NB4 (cell line): ENCODE results near the gene NKG7.
A peak's percentile ranks its signal among the peaks of the same experiment; 100 is the strongest.
"Not testable (repeated sequence)": the region's sequence is repeated elsewhere in the genome, so short reads cannot be mapped to it uniquely, and the experiment has no call there.

Experiments used
- DNase-seq: peaks from one replicate; pipeline ENCODE4 v3.0.0; 2010; ENCODE audit warnings: low read depth
- H3K4me3 ChIP-seq: one replicate; pipeline ENCODE4 v1.5.1; 2011; ENCODE audit warnings: mild to moderate bottlenecking, low read depth, low read length, moderate library complexity
- MYC ChIP-seq: IDR thresholded peaks from 2 replicates; pipeline ENCODE4 v1.6.1; 2011; ENCODE audit warnings: low read depth, low read length
- POLR2A ChIP-seq: IDR thresholded peaks from 2 replicates; pipeline ENCODE4 v1.6.1; 2011; ENCODE audit warnings: mild to moderate bottlenecking; ENCODE audit not compliant: insufficient read length; ENCODE audit errors: extremely low read depth
- TF ChIP-seq, protein P1 (sequence below): IDR thresholded peaks from one replicate; pipeline ENCODE4 v1.5.1; 2012; ENCODE audit warnings: low read depth, low read length
- TF ChIP-seq, protein P2 (sequence below): IDR thresholded peaks from 2 replicates; pipeline ENCODE4 v1.6.1; 2011; ENCODE audit warnings: low read depth, low read length

Gene NKG7

GRCh38 chr19:51402117-51402516 is 29.7 kb upstream of the NKG7 start:
- no peak overlapping the region for H3K4me3 ChIP-seq
- no peak for DNase-seq
- TF ChIP-seq, protein P1, sequence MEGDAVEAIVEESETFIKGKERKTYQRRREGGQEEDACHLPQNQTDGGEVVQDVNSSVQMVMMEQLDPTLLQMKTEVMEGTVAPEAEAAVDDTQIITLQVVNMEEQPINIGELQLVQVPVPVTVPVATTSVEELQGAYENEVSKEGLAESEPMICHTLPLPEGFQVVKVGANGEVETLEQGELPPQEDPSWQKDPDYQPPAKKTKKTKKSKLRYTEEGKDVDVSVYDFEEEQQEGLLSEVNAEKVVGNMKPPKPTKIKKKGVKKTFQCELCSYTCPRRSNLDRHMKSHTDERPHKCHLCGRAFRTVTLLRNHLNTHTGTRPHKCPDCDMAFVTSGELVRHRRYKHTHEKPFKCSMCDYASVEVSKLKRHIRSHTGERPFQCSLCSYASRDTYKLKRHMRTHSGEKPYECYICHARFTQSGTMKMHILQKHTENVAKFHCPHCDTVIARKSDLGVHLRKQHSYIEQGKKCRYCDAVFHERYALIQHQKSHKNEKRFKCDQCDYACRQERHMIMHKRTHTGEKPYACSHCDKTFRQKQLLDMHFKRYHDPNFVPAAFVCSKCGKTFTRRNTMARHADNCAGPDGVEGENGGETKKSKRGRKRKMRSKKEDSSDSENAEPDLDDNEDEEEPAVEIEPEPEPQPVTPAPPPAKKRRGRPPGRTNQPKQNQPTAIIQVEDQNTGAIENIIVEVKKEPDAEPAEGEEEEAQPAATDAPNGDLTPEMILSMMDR = no peak
- TF ChIP-seq, protein P2, sequence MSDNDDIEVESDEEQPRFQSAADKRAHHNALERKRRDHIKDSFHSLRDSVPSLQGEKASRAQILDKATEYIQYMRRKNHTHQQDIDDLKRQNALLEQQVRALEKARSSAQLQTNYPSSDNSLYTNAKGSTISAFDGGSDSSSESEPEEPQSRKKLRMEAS = no peak
- TF ChIP-seq POLR2A (no peak), MYC (no peak)

- not testable (repeated sequence) for H3K4me3 ChIP-seq, DNase-seq
Measured at GRCh38 chr19:51399936-51400335, 27.5 kb upstream of the NKG7 start.

GRCh38 chr19:51399231-51399630 is 26.8 kb upstream of the NKG7 start:
- no peak for DNase-seq
- TF ChIP-seq, protein P1 = no peak
- TF ChIP-seq MYC = no peak
- TF ChIP-seq, protein P2 = no peak
- no peak for TF ChIP-seq POLR2A
- H3K4me3 ChIP-seq = no peak overlapping the region

GRCh38 chr19:51398096-51398704 is 25.7 kb upstream of the NKG7 start:
- TF ChIP-seq MYC (no peak), POLR2A (no peak)
- TF ChIP-seq, protein P1 = peak; percentile 68
- TF ChIP-seq, protein P2 = no peak
- peak; percentile 58 for DNase-seq
- no peak overlapping the region for H3K4me3 ChIP-seq

- not testable (repeated sequence) for H3K4me3 ChIP-seq, DNase-seq
Measured at GRCh38 chr19:51397453-51397852, 25.0 kb upstream of the NKG7 start.

GRCh38 chr19:51396175-51396574 is 23.7 kb upstream of the NKG7 start:
- DNase-seq = no peak
- TF ChIP-seq POLR2A (no peak), MYC (no peak)
- TF ChIP-seq, protein P1 = no peak
- TF ChIP-seq, protein P2 = no peak
- no peak overlapping the region for H3K4me3 ChIP-seq

GRCh38 chr19:51394050-51394836 is 21.8 kb upstream of the NKG7 start:
- peak overlapping the region; percentile 88 for H3K4me3 ChIP-seq
- TF ChIP-seq POLR2A (peak; percentile 49), MYC (peak; percentile 63; the same call in 1 of the 2 replicates)
- TF ChIP-seq, protein P1 = no peak
- TF ChIP-seq, protein P2 = peak; percentile 64; the same call in 1 of the 2 replicates
- peak; percentile 99 for DNase-seq
